ENCODE measurements around the gene BRPF1. TPM values are rescaled to one million over a fixed set of nuclear protein-coding genes. Genes with fewer than 3 reads are reported as not detected.

BRPF1 gene
- total and polyA plus RNA-seq, 10 of the 15 experiments (the other 5 are each of a cell fraction or from before 2014, with no cell fraction given) = 1.2 to 25.3 (median 13.6) TPM

- intact Hi-C loops (cut with micrococcal nuclease; ENCODE audit: unreplicated experiment) = no loop called here
- TF ChIP-seq BHLHE40 (IDR thresholded peaks at IDR 0.05; ENCODE audit: borderline replicate concordance in 1 of 2, low read depth in 2 of 2, low read length in 1 of 2) = no peak
- TF ChIP-seq ELK1 (IDR thresholded peaks at IDR 0.05; ENCODE audit: low read depth, low read length) = no peak
- no peak for TF ChIP-seq CBX5 (IDR thresholded peaks at IDR 0.05; ENCODE audit: low read depth)
- no peak for TF ChIP-seq KAT2A (conservative IDR thresholded peaks at IDR 0.05; ENCODE audit: control insufficient read depth, low read depth, low read length)
- no peak for TF ChIP-seq EZH2 (IDR thresholded peaks at IDR 0.05; ENCODE audit: borderline replicate concordance, control insufficient read depth, low read depth, low read length)
- no peak for TF ChIP-seq RAD21 (IDR thresholded peaks at IDR 0.05; ENCODE audit: insufficient read depth, low read depth, low read length)
- no peak for TF ChIP-seq EP300 (IDR thresholded peaks at IDR 0.05; ENCODE audit: borderline replicate concordance in 1 of 2, control insufficient read depth in 1 of 2, low read depth in 2 of 2, low read length in 2 of 2)
- CTCF ChIA-PET = interaction anchor here (0.6 kb wide), 1 partner anchor 43 kb away, joined by 4 read pairs; no protein-coding TSS in a partner anchor
- Histone ChIP-seq H3K79me2 (ENCODE audit: control insufficient read depth, insufficient read depth, low read length) (no peaks in the 10 kb centered on the region), H2AFZ (ENCODE audit: control insufficient read depth, low read depth, low read length) (no peak overlapping the region), H3K4me1 (ENCODE audit: control insufficient read depth, insufficient read depth, low read length) (no peaks in the 10 kb centered on the region), H3K9me3 (replicated peaks; ENCODE audit: control insufficient read depth, insufficient read depth, low read length) (no peaks in the 10 kb centered on the region), H3K27ac (ENCODE audit: control insufficient read depth, insufficient read depth) (no peak overlapping the region), H3K9ac (ENCODE audit: control insufficient read depth, insufficient read depth, low read length) (no peak overlapping the region), H3K27me3 (replicated peaks in 1 of 2; ENCODE audit: control insufficient read depth in 2 of 2, insufficient read depth in 2 of 2, low read length in 1 of 2) (no peaks in the 10 kb centered on the region), H3K4me3 (no peak overlapping the region), H3K4me2 (ENCODE audit: control insufficient read depth, insufficient read depth) (no peak overlapping the region), H3K36me3 (ENCODE audit: control insufficient read depth in 2 of 2, insufficient read depth in 2 of 2, low read length in 1 of 2) (peaks cover 50% of the 10 kb centered on the region in 2 experiments), H4K20me1 (ENCODE audit: control insufficient read depth, insufficient read depth) (no peaks in the 10 kb centered on the region)
- FAIRE-seq (no peak), ATAC-seq (no peak), DNase-seq (ENCODE audit: low read depth, low spot score) (no peak)
- 89% methylated on average over 6 of the region's 6 CpGs for WGBS (ENCODE audit: insufficient coverage, insufficient replicate concordance, low lambda C conversion rate, missing lambda C conversion rate)
- POLR2A ChIA-PET = no interaction called here
- RAD21 ChIA-PET (ENCODE audit: unreplicated experiment) = no interaction called here
- no TSS peak for BruUV-seq (replicated peaks)
- SMC1A ChIA-PET (ENCODE audit: uncharacterized antibody, unreplicated experiment) = interaction anchor here (1.5 to 1.8 kb wide), 2 partner anchors 9 to 329 kb away, joined by 3 to 4 read pairs; no protein-coding TSS in a partner anchor
- in situ Hi-C loops (cut with MboI) = no loop called here
Measured at GRCh38 chr3:9682096-9682495, 49.4 kb upstream of the BRPF1 start.

All from GM12878 (cell line).